Cardiac muscle cell (in vitro differentiated cells and primary cell): ENCODE measurements around the gene PDK4. TPM values are rescaled to one million over a fixed set of nuclear protein-coding genes. Genes with fewer than 3 reads are reported as not detected.

Experiments
- DNase-seq, 2 donors: peaks; one replicate each; pipeline versions ENCODE4 v3.0.0 to v3.0.0-alpha.2; 2010 to 2017; ENCODE audit warnings: low read depth in 1 of 2, low spot score in 1 of 2
- H3K27ac ChIP-seq: fragments of 200-600 bp; sonication (generic); 2 replicates; pipeline ENCODE4 v1.5.1; 2016
- H3K27me3 ChIP-seq: fragments of 200-600 bp; sonication (generic); 2 replicates; pipeline ENCODE4 v1.6.0; 2016; ENCODE audit warnings: control low read depth
- H3K36me3 ChIP-seq: fragments of 200-600 bp; sonication (generic); 2 replicates; pipeline ENCODE4 v1.5.1; 2016; ENCODE audit warnings: control low read depth
- H3K4me1 ChIP-seq: fragments of 200-600 bp; sonication (generic); 2 replicates; pipeline ENCODE4 v1.8.1; 2017; ENCODE audit warnings: low read depth, mild to moderate bottlenecking, mixed run types
- H3K4me3 ChIP-seq: fragments of 200-600 bp; sonication (generic); 2 replicates; pipeline ENCODE4 v1.5.1; 2016; ENCODE audit warnings: mild to moderate bottlenecking
- H3K9me3 ChIP-seq: fragments of 200-600 bp; sonication (generic); 2 replicates; pipeline ENCODE4 v1.5.1; 2017; ENCODE audit warnings: low read depth, mild to moderate bottlenecking, control low read depth
- polyA plus RNA-seq: library from polyadenylated mRNA; unstranded; fragments of >200 nt; fragmentation: Nextera tagmentation; extraction: Ambion mirVana; gene quantifications from 2 replicates; pipeline ENCODE4 v1.2.1, GENCODE V29; 2016
- total RNA-seq: library from RNA; depleted of rRNA; stranded (reverse); fragments of >200 nt; gene quantifications from 2 replicates; pipeline ENCODE4 v1.2.3, GENCODE V29; 2016
- TF ChIP-seq, protein P1 (sequence below): IDR thresholded peaks from 2 replicates; pipeline ENCODE4 v1.5.1; 2012; ENCODE audit warnings: low read depth, mild to moderate bottlenecking, low read length

The PDK4 gene
- total and polyA plus RNA-seq, 2 experiments from 2014 or later, result 0.32 to 2.6 TPM

DNA sequence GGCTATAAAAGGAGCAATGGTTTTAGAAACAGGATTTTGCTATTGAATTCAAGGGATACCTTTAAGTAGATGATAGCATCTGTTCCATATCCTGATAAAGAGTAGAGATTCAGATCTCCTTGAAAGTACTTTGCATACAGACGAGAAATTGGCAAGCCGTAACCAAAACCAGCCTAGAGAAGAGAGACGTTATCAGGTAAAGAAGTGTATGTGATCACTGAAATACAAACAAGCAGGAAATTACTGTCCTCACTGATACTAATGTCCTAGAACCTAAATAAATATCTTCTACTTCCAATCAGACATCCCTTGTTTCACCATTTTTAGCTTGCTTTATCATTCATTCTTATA, 9.4 kb downstream of the PDK4 start:
- TF ChIP-seq, protein P1, sequence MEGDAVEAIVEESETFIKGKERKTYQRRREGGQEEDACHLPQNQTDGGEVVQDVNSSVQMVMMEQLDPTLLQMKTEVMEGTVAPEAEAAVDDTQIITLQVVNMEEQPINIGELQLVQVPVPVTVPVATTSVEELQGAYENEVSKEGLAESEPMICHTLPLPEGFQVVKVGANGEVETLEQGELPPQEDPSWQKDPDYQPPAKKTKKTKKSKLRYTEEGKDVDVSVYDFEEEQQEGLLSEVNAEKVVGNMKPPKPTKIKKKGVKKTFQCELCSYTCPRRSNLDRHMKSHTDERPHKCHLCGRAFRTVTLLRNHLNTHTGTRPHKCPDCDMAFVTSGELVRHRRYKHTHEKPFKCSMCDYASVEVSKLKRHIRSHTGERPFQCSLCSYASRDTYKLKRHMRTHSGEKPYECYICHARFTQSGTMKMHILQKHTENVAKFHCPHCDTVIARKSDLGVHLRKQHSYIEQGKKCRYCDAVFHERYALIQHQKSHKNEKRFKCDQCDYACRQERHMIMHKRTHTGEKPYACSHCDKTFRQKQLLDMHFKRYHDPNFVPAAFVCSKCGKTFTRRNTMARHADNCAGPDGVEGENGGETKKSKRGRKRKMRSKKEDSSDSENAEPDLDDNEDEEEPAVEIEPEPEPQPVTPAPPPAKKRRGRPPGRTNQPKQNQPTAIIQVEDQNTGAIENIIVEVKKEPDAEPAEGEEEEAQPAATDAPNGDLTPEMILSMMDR, result no peak
- Histone ChIP-seq H3K36me3 (no peaks in the 10 kb centered on the region), H3K4me3 (no peak overlapping the region), H3K27ac (no peak overlapping the region), H3K4me1 (no peaks in the 10 kb centered on the region), H3K9me3 (no peaks in the 10 kb centered on the region), H3K27me3 (peaks cover 13% of the 10 kb centered on the region)
- no peak for DNase-seq

DNA sequence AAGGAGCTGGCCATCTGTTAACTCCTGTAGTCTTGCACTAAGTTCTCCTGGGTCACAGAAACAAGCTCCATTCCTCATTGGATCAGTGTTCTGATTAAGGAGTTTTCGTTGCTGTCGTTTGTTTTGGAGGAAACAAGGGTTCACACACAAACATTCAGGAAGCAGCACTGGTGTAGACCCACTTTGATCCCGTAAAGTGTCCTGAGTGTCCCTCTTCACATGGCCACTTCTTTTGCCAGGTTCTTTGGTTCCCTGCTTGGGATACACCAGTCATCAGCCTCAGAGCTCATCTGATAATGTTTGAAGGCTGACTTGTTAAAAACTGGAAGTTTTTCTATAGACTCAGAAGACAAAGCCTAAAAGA, 10.9 kb downstream of the PDK4 start:
- TF ChIP-seq, protein P1, result no peak
- no peaks in the 10 kb centered on the region for H3K4me1 ChIP-seq
- no peaks in the 10 kb centered on the region for H3K9me3 ChIP-seq
- no peak overlapping the region for H3K4me3 ChIP-seq
- H3K27me3 ChIP-seq, result peaks cover 4% of the 10 kb centered on the region
- no peak for DNase-seq
- H3K36me3 ChIP-seq, result no peaks in the 10 kb centered on the region
- H3K27ac ChIP-seq, result no peak overlapping the region

DNA sequence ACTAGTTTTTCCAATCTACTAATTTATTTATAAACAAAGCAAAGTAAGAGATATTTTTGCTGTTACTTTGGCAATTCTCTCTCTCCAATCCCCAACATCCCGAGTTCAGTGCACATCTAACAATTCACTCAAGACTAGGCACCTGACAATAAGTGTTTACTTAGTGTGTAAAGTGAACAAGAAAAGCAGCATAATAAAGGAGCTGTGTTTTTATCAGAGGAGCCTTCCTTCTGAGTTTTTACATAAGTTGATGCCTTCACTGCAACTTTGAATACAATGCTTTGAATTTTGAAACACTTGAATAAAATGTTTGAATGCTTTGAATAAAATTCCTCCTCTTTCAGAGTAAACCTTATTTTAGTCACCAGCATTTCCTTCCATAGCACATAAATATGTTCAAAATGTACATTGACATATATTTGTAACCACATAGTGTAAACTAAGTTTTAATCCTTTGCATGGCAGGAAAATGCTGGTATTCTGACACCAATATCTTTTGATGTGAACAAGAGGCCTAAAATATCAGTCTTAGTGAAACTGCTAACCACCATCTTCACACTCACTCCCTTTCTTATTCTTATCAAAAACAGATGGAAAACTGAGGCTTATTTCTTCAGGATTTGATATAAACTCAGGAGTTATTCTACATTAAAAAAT, 11.4 kb downstream of the PDK4 start:
- Histone ChIP-seq H3K27me3 (peaks cover 4% of the 10 kb centered on the region), H3K4me1 (no peaks in the 10 kb centered on the region), H3K36me3 (no peaks in the 10 kb centered on the region), H3K4me3 (no peak overlapping the region), H3K9me3 (no peaks in the 10 kb centered on the region), H3K27ac (no peak overlapping the region)
- TF ChIP-seq, protein P1, result no peak
- DNase-seq, result no peak

DNA sequence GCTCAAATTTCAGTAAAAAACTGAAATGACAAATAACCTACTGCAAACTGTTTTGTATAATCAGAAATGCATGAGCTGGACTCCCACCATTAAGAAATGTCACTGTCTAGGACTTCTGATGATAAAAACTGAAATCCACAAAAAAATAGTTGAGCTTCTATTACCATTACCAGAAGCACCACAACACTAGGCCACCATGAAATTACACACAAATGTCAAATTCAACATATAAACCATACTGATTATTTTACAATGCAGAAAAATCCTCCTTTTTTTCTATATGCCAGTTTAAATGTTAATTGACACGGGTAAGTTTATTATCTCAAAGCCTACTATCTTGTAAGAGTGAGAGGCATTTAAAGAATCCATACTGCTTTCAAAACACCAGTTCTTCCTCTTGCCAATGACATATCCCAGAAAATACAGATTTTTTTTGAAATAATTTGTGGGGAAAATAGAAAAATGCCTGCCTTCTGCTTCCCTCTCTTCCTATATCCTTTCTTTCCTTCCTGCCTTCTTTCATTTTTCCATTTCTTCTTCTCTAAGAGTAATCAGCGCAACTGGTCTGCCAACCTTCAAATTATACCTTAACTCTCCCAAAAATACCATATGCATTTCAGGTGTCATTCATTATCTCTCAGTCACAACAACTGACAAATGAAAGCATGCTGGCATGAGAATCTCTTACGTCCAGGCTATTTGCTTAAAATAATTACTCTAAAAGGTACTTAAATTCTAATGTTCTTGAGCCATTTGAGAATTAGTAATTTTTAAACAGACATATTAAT, 12.3 kb downstream of the PDK4 start:
- Histone ChIP-seq H3K27me3 (peaks cover 4% of the 10 kb centered on the region), H3K4me3 (no peak overlapping the region), H3K27ac (no peak overlapping the region), H3K36me3 (no peaks in the 10 kb centered on the region), H3K4me1 (no peaks in the 10 kb centered on the region), H3K9me3 (no peaks in the 10 kb centered on the region)
- DNase-seq, result no peak
- TF ChIP-seq, protein P1, result no peak

DNA sequence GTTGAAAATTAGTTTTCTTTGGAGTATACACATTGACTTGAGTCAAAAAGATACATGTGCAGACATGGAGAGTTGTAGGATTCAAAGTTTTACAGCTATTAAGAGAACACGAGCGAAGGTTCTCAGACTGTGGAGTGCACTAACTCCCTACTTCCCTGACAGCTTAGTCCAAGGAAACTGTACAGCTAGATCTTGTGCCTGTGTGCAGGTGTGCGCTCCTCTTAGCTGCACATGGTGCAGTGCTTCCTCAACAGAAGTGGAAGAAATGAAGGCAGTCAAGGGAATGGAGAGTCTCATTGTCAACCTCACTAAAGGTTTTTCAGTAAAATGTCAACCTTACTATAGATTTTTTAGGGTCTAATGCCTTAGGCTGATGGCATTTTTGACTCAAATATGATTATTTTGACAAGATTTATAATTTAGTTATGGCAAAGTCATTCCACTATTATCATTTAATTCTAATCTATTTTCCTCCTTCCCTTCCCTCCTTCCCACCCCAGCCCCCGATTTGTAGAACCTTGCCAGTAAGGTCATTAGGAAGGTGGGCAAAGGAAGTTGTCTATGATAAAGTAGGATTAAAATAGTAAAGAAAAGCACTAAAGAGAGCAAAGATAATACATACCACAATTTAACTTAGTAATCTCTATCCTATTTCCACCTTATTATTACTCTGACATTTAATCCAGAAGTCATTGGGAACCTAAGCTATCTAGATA, 13.6 kb downstream of the PDK4 start:
- H3K27me3 ChIP-seq, result peaks cover 4% of the 10 kb centered on the region
- H3K36me3 ChIP-seq, result no peaks in the 10 kb centered on the region
- no peak overlapping the region for H3K4me3 ChIP-seq
- H3K9me3 ChIP-seq, result no peaks in the 10 kb centered on the region
- TF ChIP-seq, protein P1, result no peak
- no peaks in the 10 kb centered on the region for H3K4me1 ChIP-seq
- no peak for DNase-seq
- no peak overlapping the region for H3K27ac ChIP-seq
